KOPT-K1 (cell line): ENCODE results near the gene CAPG.
"Not testable (repeated sequence)": the region's sequence is repeated elsewhere in the genome, so short reads cannot be mapped to it uniquely, and the experiment has no call there.

ENCODE experiments used
- H3K27ac ChIP-seq: fragments of 200-600 bp; sonication (generic); 2 replicates; pipeline ENCODE4 v1.5.1; 2016; ENCODE audit warnings: antibody characterized with exemption, mild to moderate bottlenecking, low read depth, low read length; ENCODE audit not compliant: poor library complexity, severe bottlenecking
- H3K36me3 ChIP-seq: fragments of 200-600 bp; sonication (generic); 2 replicates; pipeline ENCODE4 v1.5.1; 2017; ENCODE audit warnings: antibody characterized with exemption, mild to moderate bottlenecking, low read length, moderate library complexity; ENCODE audit not compliant: insufficient read depth
- H3K9me3 ChIP-seq: fragments of 200-600 bp; sonication (generic); 2 replicates; pipeline ENCODE4 v1.5.1; 2017; ENCODE audit warnings: antibody characterized with exemption, low read length, mild to moderate bottlenecking; ENCODE audit not compliant: insufficient read depth, poor library complexity, severe bottlenecking

CAPG gene

GRCh38 chr2:85445316-85446295 is 35.4 kb upstream of the CAPG start:
- H3K9me3 ChIP-seq = no peaks in the 10 kb centered on the region
- H3K27ac ChIP-seq = no peak overlapping the region
- H3K36me3 ChIP-seq = no peaks in the 10 kb centered on the region

GRCh38 chr2:85444629-85445172 is 34.5 kb upstream of the CAPG start:
- Histone ChIP-seq H3K36me3 (no peaks in the 10 kb centered on the region), H3K9me3 (no peaks in the 10 kb centered on the region), H3K27ac (no peak overlapping the region)

- H3K27ac ChIP-seq = no peak overlapping the region
- no peaks in the 10 kb centered on the region for H3K36me3 ChIP-seq
- H3K9me3 ChIP-seq = no peaks in the 10 kb centered on the region
These were observed 31.7 kb upstream of the CAPG start for GRCh38 chr2:85441864-85442263.

- Histone ChIP-seq H3K27ac (no peak overlapping the region), H3K9me3 (no peaks in the 10 kb centered on the region), H3K36me3 (no peaks in the 10 kb centered on the region)
These were observed 30.6 kb upstream of the CAPG start for GRCh38 chr2:85440729-85441128.

- Histone ChIP-seq H3K9me3 (no peaks in the 10 kb centered on the region), H3K36me3 (no peaks in the 10 kb centered on the region), H3K27ac (no peak overlapping the region)
These were observed 29.8 kb upstream of the CAPG start for GRCh38 chr2:85439986-85440385.

GRCh38 chr2:85439569-85439968 is 29.4 kb upstream of the CAPG start:
- not testable (repeated sequence) for H3K36me3 ChIP-seq, H3K9me3 ChIP-seq, H3K27ac ChIP-seq

GRCh38 chr2:85439025-85439472 is 28.9 kb upstream of the CAPG start:
- H3K27ac ChIP-seq = peak overlapping the region; percentile 65
- no peaks in the 10 kb centered on the region for H3K9me3 ChIP-seq
- H3K36me3 ChIP-seq = no peaks in the 10 kb centered on the region

GRCh38 chr2:85438201-85439024 is 28.2 kb upstream of the CAPG start:
- H3K9me3 ChIP-seq = no peaks in the 10 kb centered on the region
- no peaks in the 10 kb centered on the region for H3K36me3 ChIP-seq
- peak overlapping the region; percentile 65 for H3K27ac ChIP-seq

GRCh38 chr2:85437488-85438200 is 27.5 kb upstream of the CAPG start:
- peak overlapping the region; percentile 65 for H3K27ac ChIP-seq

GRCh38 chr2:85436836-85437487 is 26.8 kb upstream of the CAPG start:
- Histone ChIP-seq H3K9me3 (no peaks in the 10 kb centered on the region), H3K36me3 (no peaks in the 10 kb centered on the region), H3K27ac (peak overlapping the region; percentile 65)

More at GRCh38 chr2:85437488-85438200, 27.5 kb upstream of the CAPG start:
- Histone ChIP-seq H3K36me3 (no peaks in the 10 kb centered on the region), H3K9me3 (no peaks in the 10 kb centered on the region)

GRCh38 chr2:85435981-85436835 is 26.0 kb upstream of the CAPG start:
- Histone ChIP-seq H3K27ac (peak overlapping the region; percentile 65), H3K9me3 (no peaks in the 10 kb centered on the region), H3K36me3 (no peaks in the 10 kb centered on the region)

- H3K9me3 ChIP-seq = no peaks in the 10 kb centered on the region
- peak overlapping the region; percentile 65 for H3K27ac ChIP-seq
- H3K36me3 ChIP-seq = no peaks in the 10 kb centered on the region
These were observed 25.2 kb upstream of the CAPG start for GRCh38 chr2:85435220-85435958.

- H3K36me3 ChIP-seq = no peaks in the 10 kb centered on the region
- H3K9me3 ChIP-seq = no peaks in the 10 kb centered on the region
- no peak overlapping the region for H3K27ac ChIP-seq
These were observed 24.5 kb upstream of the CAPG start for GRCh38 chr2:85434696-85435095.
